HG02884 (cell line): ENCODE measurements around the gene LOXHD1.

Experiments used
- ATAC-seq: cut with Tn5 transposase; IDR thresholded peaks from one replicate; pipeline ENCODE4 v1.9.1; 2021; ENCODE audit warnings: mild to moderate bottlenecking, moderate library complexity; ENCODE audit not compliant: unreplicated experiment

LOXHD1 gene

DNA sequence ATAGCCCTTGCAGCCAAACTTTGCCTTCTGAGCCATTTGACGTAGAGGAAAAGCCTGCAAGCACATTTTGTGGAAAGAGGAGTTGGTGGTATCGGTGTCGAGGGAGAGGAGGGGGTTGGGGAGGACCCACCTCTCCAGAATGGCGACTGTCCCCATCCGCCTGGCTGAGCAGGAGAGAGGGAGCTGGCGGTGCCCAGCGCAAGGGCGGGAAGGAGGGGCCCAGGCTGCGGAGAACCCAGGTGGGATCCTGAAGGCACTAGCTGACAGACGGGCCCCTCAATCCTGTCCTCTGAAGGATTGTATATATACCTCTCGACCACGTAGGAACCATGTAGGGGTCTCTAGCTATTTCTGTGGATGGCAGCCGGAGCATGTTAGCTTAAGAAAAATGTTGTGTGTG lies 200.3 kb downstream of the LOXHD1 start:
- ATAC-seq, result no peak

DNA sequence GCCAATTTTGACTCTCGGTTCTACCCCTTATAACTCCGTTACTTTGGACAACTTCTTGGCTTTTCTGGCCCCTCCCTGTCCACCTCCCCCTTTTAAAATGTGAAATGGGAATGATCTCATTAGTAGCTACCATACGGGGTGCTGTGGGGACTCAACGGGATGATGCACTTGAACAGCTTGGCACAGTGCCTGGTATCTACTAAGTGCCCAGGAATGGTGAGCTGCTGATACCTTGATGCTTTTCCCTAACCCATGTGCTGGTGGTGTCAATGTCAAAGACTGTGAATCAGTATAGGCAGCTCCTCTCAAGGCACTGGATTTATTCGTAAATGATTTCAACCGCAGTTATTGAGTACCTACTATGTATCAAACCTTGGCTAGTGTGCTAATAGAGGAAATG lies 204.2 kb downstream of the LOXHD1 start:
- no peak for ATAC-seq

DNA sequence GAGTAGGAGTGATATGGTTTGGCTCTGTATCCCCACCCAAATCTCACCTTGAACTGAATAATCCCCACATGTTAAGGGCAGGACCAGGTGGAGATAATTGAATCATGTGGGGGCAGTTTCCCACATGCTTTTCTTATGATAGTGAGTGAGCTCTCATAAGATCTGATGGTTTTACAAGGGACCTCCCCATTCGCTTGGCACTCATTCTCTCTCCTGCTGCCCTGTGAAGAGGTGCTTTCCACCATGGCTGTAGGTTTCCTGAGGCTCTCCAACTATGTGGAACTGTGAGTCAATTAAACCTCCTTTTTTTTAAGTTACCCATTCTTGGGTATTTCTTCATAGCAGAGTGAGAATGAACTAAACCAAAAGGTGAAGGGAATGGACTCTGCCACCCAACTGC lies 207.5 kb downstream of the LOXHD1 start:
- no peak for ATAC-seq

DNA sequence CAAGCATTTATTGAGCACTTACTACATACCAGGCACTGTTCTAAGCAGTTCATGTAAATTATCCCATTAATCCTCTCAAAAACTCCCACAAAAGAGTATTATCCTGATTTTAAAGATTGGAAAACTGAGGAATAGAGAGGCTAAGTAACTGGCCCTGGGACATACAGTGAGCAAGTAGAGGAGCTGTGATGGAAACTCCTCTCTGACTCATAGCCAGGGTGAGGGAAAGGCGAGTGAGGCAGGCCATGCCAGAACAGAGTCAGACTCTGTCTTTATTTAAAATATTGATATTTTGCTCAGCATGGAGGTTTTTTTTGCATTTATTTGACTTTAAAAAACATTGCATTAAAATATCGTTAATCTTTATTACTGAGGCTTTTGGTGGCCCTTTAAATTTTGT lies 208.0 kb downstream of the LOXHD1 start:
- no peak for ATAC-seq

DNA sequence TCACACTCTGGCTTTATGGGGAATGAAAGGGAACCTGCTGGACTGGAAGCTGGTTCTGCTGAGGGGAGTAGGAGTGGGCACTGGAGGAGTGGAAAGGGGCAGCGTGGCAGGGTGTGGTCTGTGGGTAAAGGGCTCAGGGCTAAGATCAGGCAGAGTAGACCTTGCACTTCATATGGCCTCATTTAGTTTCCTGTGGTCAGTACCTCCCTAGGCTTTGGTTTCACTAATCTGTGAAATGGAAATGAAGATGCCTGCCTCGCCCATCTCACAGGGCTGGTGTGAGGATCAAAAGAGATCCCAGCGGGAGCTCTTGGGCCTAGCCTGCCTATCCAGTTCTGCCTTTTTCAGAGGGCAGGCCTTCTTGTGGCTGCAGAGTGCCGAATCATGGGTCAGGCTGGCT lies 208.7 kb downstream of the LOXHD1 start:
- ATAC-seq, result no peak

DNA sequence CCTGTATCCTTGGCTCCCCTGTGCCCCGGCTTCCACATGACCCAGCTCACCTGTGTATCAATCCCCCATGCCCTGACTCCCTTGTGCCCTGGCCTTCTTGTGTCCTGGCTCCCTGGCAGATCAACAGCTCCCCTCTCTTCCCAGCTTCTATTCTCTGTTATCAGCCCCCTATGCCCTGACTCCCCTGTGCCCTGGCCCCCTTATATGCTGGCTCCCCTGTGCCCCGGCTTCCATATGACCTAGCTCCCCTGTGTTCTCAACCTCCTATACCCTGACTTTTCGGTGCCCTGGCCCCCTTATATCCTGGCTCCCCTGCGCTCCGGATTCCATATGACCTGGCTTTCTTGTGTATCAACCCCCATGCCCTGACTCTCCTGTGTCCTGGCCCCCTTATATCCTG lies 209.2 kb downstream of the LOXHD1 start:
- no peak for ATAC-seq

DNA sequence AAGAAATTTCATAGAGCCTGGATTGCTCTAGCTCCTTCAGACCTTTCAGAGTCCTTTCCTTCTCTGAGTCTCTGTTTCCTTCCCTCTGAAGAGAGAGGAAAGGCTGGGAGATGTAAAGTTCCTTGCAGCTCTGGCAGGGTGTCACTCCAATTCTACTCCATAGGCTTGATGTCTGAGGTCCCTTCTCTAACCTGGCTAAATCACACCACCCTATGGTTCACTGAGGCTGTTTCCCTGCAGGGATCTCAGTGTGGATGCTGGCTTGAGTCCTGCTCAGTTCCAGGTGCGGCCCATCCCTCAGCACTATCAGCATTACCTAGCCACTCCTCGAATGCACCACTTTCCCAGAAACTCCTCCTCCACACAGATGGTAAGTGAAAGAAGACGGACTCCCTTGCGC lies 209.7 kb downstream of the LOXHD1 start:
- no peak for ATAC-seq

DNA sequence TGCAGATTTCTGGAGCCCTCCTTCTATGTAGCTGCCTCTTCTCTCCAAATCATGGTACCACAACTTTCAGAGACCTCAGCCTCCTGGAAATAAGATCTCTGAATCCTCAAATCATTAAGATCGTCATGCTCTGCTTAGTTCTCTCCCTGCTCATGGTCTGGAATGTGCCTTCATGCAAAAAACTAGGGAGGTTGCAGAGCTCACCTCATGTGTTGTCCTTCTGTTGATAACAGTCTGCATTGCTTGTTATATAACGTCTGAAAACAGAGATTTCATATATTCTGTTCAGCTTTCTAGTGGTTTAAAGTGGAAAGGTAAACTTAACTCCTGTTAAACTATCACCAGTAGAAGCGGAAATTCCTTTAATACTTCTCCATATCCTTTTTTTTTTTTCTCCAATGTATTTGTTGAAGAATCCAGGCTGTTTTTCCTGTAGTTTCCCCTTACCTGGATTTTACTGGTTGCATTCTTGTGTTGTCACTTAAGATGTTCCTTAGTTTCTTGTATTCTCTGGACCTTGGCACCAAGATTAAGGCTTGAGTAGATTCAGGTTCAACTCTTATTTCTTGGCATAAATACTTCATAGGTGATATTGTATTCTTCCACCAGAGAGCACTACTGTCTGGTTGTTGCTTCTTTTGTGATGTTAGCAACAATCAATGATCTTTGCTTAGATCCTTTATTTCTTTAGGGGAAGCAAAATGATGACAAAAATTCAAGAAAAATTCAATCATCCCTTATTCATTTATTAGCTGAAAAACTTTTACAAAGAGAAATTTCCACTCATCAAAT lies 211.3 kb downstream of the LOXHD1 start:
- no peak for ATAC-seq

DNA sequence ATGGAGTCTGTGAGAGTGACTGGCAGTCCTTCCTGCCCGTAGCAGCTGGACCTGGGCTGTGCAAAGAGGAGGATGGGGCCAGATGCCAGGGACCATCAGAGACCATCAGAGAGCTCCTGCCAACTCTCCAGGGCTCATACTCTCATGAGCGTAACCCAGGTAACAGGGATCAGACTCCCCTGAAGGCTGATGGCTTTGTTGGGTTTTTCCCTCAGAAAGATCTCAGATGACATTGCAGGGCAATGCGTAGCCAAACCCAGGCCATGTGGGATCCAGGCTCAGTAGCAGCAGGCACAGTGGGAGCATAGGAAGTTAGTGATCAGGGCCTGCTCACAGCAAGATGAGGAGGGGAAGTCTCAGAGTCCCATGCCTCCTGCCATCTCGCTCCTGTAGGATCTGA lies 218.0 kb downstream of the LOXHD1 start:
- ATAC-seq, result no peak

DNA sequence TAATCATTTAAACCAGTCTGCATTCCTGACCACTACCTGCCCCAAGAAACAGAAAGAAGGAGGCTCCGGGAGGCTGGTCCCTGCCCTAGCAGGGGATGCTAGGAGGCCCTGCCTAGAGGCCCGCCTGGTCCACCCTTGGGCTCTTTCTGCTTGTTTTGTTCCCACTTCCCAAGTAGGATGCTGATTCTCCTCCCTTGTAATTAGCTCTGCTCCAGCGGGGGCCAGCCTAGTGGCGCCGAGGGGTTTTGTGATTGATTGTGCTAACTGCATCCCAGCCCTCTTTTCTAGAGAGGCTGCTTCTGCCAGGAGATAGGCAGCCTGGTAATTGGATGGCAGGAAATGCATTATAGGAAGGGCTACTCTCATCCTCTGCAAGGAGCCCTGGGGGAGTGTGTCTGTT lies 220.0 kb downstream of the LOXHD1 start:
- no peak for ATAC-seq

DNA sequence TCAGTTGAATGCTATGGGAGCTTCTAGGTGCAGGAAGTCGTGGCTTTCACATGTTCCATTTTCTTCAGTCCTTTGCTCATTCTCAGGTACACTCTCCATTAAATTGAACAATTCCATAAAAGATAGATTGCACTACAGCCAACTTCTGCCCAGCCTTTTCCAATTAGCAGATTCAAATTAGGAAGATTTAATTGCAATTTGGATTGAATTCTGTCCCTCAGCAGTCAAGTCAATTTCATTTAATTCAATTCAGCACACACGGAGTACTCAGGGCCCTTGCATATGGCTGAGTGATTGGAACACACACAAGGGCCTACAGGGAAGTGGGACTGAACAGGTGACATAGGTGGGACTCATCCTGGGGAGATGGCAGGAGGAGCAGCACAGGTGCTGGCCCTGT lies 220.4 kb downstream of the LOXHD1 start:
- ATAC-seq, result no peak

DNA sequence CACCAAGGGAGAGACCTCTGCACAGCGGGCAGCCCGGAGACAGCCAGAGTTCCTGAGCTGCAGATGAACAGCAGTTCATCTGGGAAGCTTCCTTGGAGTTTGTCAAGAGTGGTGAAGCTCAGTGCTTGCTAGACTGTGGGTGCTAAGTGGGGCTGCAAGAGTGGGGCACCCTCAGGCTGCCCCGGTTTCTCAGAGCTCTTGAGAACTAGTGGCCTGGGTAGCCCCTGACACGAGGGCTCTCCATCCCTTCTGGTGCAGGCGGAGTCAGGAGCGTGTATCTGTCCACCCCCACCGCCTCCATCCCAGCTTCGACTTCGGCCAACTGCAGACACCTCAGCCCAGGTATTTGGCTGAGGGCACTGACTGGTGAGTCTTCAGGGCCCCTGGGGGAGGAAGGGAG lies 222.0 kb downstream of the LOXHD1 start:
- no peak for ATAC-seq

DNA sequence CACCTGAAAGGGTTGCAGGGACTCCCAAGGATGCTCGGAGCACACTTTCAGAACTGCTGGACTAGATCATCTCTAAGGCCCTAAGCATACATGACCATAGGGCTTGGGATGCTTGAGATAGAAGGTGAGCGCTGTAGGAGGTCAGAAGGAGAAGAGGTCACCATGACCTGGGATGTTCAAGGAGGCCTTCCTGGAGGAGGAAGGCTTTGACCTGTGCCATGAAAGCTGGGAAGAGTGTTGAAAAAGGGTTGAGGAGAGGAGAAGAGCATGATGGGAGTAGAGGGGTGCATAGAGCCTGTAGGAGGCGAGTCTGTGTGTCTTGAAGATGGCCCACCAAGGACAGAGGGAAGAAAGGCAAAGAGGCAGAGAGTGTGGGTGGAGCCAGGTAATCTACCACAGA lies 222.4 kb downstream of the LOXHD1 start:
- ATAC-seq, result no peak

DNA sequence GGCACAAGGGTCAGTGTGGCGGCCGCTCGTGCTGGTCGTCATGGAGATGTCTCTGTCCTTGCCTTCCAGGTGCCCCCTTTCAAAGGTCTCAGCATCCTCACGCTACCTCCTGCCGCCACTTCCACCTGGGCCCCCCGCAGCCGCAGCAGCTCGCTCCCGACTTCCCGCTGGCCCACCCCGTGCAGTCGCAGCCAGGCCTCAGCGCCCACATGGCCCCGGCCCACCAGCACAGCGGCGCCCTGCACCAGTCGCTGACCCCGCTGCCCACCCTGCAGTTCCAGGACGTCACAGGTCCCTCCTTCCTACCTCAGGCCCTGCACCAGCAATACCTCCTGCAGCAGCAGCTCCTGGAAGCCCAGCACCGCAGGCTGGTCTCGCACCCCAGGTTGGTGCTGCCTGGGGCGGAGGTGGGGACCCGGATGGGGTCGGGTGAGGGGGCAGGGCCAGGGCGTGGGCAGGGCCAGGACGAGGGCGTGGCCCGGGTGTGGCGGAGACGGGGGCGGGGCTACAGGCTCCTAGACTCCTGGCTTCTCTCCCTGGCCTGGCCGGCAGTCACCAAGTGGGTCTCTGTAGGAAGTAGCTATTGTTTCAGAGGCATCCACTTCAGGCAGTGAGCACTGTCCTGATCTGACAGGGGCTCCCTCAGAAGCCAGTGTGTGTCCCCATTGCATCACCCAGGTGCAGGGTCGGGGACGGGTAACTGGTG lies 223.7 kb downstream of the LOXHD1 start:
- no peak for ATAC-seq

DNA sequence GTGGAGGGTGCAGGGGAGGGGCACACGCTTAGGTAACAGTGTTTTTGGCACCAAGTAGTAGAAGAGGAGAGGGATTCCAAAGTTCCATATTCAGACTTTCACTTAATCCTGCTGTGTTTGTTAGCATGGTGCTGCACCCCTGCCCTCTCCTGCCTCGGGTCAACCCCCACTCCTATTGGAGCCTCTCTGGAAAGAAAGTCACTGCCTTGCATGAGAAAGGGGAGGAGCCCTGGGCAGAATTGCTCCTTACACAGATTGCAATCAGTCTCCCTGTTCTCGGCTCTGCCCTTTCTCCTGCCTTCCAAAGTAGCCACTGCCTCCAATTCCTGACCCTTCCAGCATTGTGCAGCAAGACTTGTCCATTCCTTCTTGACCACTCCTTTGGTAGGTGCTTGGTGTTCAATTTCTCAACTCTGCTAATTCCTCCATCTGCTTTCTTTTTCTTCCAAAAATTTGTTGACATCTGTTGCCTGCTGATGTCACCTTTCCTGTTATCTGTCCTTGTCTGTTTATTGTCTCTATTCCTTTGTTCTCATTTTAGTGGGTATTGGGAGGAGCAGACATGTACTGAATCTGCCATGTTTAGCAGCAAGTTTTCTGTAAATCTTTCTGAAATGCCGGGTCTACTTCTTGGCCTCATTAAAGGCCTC lies 225.4 kb downstream of the LOXHD1 start:
- ATAC-seq, result no peak

DNA sequence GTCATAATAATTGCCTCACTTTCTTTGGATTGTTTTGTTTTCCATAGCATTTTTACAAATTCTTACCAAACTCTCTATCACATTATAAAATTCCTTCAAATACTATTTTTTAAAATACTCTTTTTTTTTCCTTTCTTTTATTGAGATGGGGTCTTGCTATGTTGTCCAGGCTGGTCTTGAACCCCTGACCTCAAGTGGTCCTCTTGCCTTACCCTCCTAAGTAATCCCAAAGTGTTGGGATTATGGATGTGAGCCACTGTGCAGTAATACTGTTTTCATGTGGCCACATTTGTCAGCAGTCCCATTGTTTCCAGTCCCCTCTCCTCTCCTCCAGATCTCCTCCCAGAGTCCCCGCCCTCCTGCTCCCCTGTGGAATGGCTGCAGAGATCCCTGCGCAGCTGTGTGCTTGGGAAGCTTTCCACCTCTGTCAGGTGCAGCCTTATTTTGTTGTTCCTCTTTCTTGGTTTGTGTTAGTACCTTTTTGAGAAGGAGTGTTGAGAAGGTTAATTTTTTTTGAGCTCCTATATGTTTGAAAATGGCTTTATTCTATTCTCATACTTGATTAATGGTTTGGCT lies 227.3 kb downstream of the LOXHD1 start:
- ATAC-seq, result no peak

DNA sequence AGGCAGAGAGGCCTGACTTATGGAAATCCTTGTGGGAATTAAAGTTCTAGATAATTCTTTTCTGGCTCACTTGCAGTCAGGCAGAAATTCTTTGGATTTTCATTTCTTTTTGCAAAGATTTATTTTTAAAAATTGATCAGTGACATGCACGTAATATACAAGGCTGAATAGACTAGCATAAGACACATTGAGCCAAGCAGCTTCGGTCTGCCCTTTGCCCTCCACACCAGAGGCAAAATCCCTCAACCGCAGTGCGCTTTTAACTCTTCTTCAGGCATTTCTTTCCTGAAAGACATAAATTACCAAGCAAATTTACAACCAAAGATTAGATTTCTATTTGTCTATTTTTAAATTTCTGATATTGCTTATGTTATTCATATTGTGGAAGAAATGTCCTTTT lies 227.9 kb downstream of the LOXHD1 start:
- no peak for ATAC-seq

DNA sequence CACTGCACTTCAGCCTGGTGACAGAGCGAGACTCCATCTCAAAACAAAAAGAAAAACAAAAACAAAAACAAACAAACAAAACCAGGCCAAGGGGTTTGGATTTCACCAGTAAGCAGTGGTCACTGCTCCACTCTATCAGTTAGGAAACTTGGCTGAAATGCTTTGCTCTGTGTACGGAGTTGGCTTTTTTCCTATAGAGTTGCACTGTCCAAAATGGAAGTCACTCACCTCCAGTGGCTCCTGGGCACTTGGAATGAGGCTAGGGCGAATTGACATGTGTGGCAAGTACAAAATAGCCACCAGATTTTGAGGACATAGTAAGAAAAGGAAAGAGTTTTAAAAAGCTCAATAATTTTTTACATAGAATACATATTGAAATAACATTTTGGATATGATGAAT lies 228.7 kb downstream of the LOXHD1 start:
- no peak for ATAC-seq

DNA sequence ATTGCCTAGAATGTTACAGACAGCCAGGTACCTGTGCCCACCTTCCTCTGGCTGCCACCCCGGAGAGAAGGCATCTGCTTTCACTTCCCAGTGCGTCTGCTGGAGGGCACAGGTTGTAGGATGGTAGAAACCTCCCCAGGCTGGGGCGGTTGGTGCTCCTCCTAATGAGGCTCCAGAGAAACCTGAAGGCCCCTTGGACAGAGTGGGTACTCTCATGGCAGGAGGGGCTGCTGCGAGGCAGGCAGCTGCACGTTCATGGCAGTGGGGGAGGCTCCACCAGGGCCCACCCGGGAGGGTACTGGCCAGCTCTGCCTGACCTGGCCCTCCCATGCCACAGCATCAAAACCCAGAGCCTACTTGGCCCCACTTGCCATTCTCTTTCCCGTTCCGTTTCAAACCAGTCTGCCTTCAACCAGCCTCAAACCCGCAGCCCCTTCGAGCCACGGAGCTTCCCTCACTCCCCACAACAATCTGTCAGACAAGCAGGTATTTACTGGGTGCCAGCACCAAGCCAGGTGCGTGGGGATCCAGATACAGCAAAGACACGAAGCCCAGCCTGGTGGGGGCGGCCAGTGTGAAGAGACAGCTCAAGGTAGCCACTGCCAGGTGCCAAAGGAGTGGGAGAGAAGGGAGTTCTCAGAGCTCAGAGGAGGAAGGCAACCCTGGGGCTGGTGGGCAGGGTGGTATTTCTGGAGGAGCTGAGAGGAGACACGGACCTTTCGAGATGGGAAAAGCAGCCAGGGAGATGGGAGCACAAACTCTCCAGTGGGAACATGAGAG lies 229.6 kb downstream of the LOXHD1 start:
- ATAC-seq, result no peak
